GM12892 (cell line): Measurements from ENCODE around the gene VSIG2.

Experiments used
- DNase-seq: peaks from one replicate; pipeline ENCODE4 v3.0.0; 2011; ENCODE audit not compliant: insufficient read length
- FAIRE-seq: peaks from 2 replicates; lab custom pipeline; 2011; peaks lifted over from hg19 to GRCh38; lab: Jason Lieb, UNC
- POLR2A ChIP-seq: IDR thresholded peaks from 2 replicates; pipeline ENCODE4 v1.6.1; 2011; ENCODE audit warnings: low read depth, low read length, control low read depth
- POLR2AphosphoS5 ChIP-seq: IDR thresholded peaks from 2 replicates; pipeline ENCODE4 v1.6.1; 2011; ENCODE audit warnings: low read depth, low read length, control low read depth
- TAF1 ChIP-seq: IDR thresholded peaks from 2 replicates; pipeline ENCODE4 v1.6.1; 2011; ENCODE audit warnings: low read depth, mild to moderate bottlenecking, control low read depth, low read length, borderline replicate concordance

Gene VSIG2

GRCh38 chr11:124727474-124727873 is 24.6 kb downstream of the VSIG2 start:
- FAIRE-seq (no peak), DNase-seq (no peak)
- TF ChIP-seq POLR2A (no peak), POLR2AphosphoS5 (no peak), TAF1 (no peak)

- TF ChIP-seq POLR2AphosphoS5 (no peak), POLR2A (no peak)
- FAIRE-seq = peak; percentile 42
- no peak for DNase-seq
These were observed 26.3 kb downstream of the VSIG2 start for GRCh38 chr11:124725719-124726105.

- no peak for TF ChIP-seq TAF1
- TF ChIP-seq POLR2A = no peak
- no peak for TF ChIP-seq POLR2AphosphoS5
- FAIRE-seq (no peak), DNase-seq (no peak)
These were observed 26.9 kb downstream of the VSIG2 start for GRCh38 chr11:124724979-124725718.

GRCh38 chr11:124722176-124722575 is 29.9 kb downstream of the VSIG2 start:
- DNase-seq (no peak), FAIRE-seq (no peak)
- TF ChIP-seq TAF1 (no peak), POLR2A (no peak), POLR2AphosphoS5 (no peak)

GRCh38 chr11:124719534-124719933 is 32.5 kb downstream of the VSIG2 start:
- TF ChIP-seq POLR2A (no peak), POLR2AphosphoS5 (no peak), TAF1 (no peak)
- no peak for DNase-seq
- no peak for FAIRE-seq

GRCh38 chr11:124718801-124719200 is 33.3 kb downstream of the VSIG2 start:
- DNase-seq = no peak
- FAIRE-seq = no peak
- TF ChIP-seq POLR2A (no peak), TAF1 (no peak), POLR2AphosphoS5 (no peak)

- TF ChIP-seq POLR2A (no peak), TAF1 (no peak), POLR2AphosphoS5 (no peak)
- DNase-seq = no peak
- FAIRE-seq = no peak
These were observed 34.0 kb downstream of the VSIG2 start for GRCh38 chr11:124717786-124718651.

- TF ChIP-seq POLR2AphosphoS5 (no peak), TAF1 (no peak), POLR2A (no peak)
- FAIRE-seq (no peak), DNase-seq (no peak)
These were observed 34.7 kb downstream of the VSIG2 start for GRCh38 chr11:124717421-124717785.

- no peak for FAIRE-seq
These were observed 35.5 kb downstream of the VSIG2 start for GRCh38 chr11:124716591-124716990.

GRCh38 chr11:124712392-124712791 is 39.7 kb downstream of the VSIG2 start:
- peak; percentile 36 for FAIRE-seq
- DNase-seq = no peak
- TF ChIP-seq TAF1 (no peak), POLR2AphosphoS5 (no peak), POLR2A (no peak)

More at GRCh38 chr11:124716591-124716990, 35.5 kb downstream of the VSIG2 start:
- TF ChIP-seq POLR2A = no peak
- TF ChIP-seq POLR2AphosphoS5 = no peak
- TF ChIP-seq TAF1 = no peak
- DNase-seq = no peak

- TF ChIP-seq POLR2AphosphoS5 = no peak
- no peak for TF ChIP-seq TAF1
- TF ChIP-seq POLR2A = no peak
- FAIRE-seq = no peak
- no peak for DNase-seq
These were observed 44.2 kb downstream of the VSIG2 start for GRCh38 chr11:124707829-124708228.

GRCh38 chr11:124700028-124700427 is 52.0 kb downstream of the VSIG2 start:
- TF ChIP-seq POLR2A (no peak), TAF1 (no peak), POLR2AphosphoS5 (no peak)
- FAIRE-seq = no peak
- no peak for DNase-seq

- DNase-seq (no peak), FAIRE-seq (no peak)
- TF ChIP-seq POLR2A = no peak
- no peak for TF ChIP-seq TAF1
- no peak for TF ChIP-seq POLR2AphosphoS5
These were observed 52.5 kb downstream of the VSIG2 start for GRCh38 chr11:124699547-124699946.
